ENCODE measurements around the gene TYRP1. TPM values are rescaled to one million over a fixed set of nuclear protein-coding genes. Genes with fewer than 3 reads are reported as not detected.

TYRP1 gene
- total and polyA plus RNA-seq, 12 donors: 0.11 to 0.12 TPM; not detected in 10

- no peak for TF ChIP-seq POLR2A (IDR thresholded peaks at IDR 0.05)
- DNase-seq: no peak
- Histone ChIP-seq H3K4me3 (no peak overlapping the region), H3K27ac (no peak overlapping the region), H3K36me3 (replicated peaks in 1 of 2) (no peaks in the 10 kb centered on the region), H3K9me3 (replicated peaks in 1 of 3) (no peaks in the 10 kb centered on the region), H3K27me3 (no peaks in the 10 kb centered on the region), H3K4me1 (replicated peaks in 1 of 2) (no peaks in the 10 kb centered on the region)
- intact Hi-C loops (cut with DNase I): no loop called here
- WGBS, 4 donors: 17 to 39% (median 22%) methylated on average over 2 of the region's 2 CpGs
These were observed 40.2 kb upstream of the TYRP1 start for GRCh38 chr9:12652973-12653372.

GRCh38 chr9:12656803-12657202 lies 36.4 kb upstream of the TYRP1 start:
- Histone ChIP-seq H3K27me3 (no peaks in the 10 kb centered on the region), H3K4me3 (no peak overlapping the region)
- TF ChIP-seq POLR2A (IDR thresholded peaks at IDR 0.05) (no peak), CTCF (IDR thresholded peaks at IDR 0.05) (no peak)

GRCh38 chr9:12657233-12657632 lies 36.0 kb upstream of the TYRP1 start:
- DNase-seq: no peak
- H3K4me3 ChIP-seq: no peak overlapping the region
- 70 to 81% (median 77%) methylated on average over 2 of the region's 2 CpGs for WGBS, 4 donors
- no peaks in the 10 kb centered on the region for H3K27me3 ChIP-seq
- no peaks in the 10 kb centered on the region for H3K4me1 ChIP-seq (replicated peaks in 1 of 2)
- no peak for TF ChIP-seq POLR2A (IDR thresholded peaks at IDR 0.05)
- no peak for TF ChIP-seq CTCF (IDR thresholded peaks at IDR 0.05)
- no peaks in the 10 kb centered on the region for H3K9me3 ChIP-seq (replicated peaks in 1 of 3)
- H3K27ac ChIP-seq: no peak overlapping the region
- intact Hi-C loops (cut with DNase I): no loop called here
- H3K36me3 ChIP-seq (replicated peaks in 1 of 2): no peaks in the 10 kb centered on the region

More at GRCh38 chr9:12656803-12657202, 36.4 kb upstream of the TYRP1 start:
- intact Hi-C loops (cut with DNase I): no loop called here
- no peak overlapping the region for H3K27ac ChIP-seq
- no peaks in the 10 kb centered on the region for H3K9me3 ChIP-seq (replicated peaks in 1 of 3)
- H3K4me1 ChIP-seq (replicated peaks in 1 of 2): no peaks in the 10 kb centered on the region
- DNase-seq: no peak
- no peaks in the 10 kb centered on the region for H3K36me3 ChIP-seq (replicated peaks in 1 of 2)
- 87 to 95% (median 90%) methylated on average over 2 of the region's 2 CpGs for WGBS, 4 donors

- Histone ChIP-seq H3K4me1 (replicated peaks in 1 of 2) (no peaks in the 10 kb centered on the region), H3K27ac (no peak overlapping the region), H3K9me3 (replicated peaks in 1 of 3) (no peaks in the 10 kb centered on the region), H3K36me3 (replicated peaks in 1 of 2) (no peaks in the 10 kb centered on the region), H3K27me3 (no peaks in the 10 kb centered on the region), H3K4me3 (no peak overlapping the region)
- TF ChIP-seq CTCF (IDR thresholded peaks at IDR 0.05): no peak
- TF ChIP-seq POLR2A (IDR thresholded peaks at IDR 0.05): no peak
- no peak for DNase-seq
- WGBS, 4 donors: 73 to 85% (median 82%) methylated on average over 2 to 4 of the region's 4 CpGs
- intact Hi-C loops (cut with DNase I): no loop called here
These were observed 35.2 kb upstream of the TYRP1 start for GRCh38 chr9:12657998-12658397.

DNA sequence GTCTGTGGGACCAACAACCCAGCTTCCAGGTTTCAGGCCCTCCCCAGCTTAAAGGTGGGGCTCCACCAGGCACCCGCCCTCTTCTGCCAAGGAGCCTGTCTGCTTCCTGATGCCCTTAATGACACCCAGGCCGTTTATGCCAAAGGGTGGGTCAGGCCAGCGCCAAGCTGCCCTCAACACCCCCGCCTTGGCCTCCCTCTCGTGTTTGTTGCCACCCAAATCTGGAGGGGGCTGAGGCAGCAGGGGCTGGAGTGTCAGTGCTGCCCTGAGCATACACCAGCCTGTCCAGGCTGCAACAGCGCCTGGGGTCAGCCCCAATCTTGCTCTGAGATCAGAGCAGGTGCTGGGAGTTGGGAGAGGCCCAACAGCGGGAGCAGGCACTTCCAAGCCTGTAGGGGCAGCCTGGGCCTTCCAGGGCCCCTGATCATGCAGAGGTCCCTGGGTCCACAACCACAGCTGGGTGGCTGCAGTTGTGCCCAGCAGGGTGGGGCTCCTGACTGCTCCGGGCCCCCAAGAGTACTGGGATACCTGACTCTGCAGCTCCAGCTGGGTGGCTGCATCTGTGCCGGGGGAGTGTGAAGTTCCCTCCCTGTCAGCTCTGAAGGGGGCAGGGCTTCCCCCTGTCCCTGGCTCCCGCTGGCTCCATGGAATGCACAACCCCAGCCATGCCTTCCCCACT lies 34.5 kb upstream of the TYRP1 start:
- no peak overlapping the region for H3K27ac ChIP-seq
- H3K4me1 ChIP-seq (replicated peaks in 1 of 2): no peaks in the 10 kb centered on the region
- no peaks in the 10 kb centered on the region for H3K9me3 ChIP-seq (replicated peaks in 1 of 3)
- H3K4me3 ChIP-seq: no peak overlapping the region
- TF ChIP-seq POLR2A (IDR thresholded peaks at IDR 0.05) (no peak), CTCF (IDR thresholded peaks at IDR 0.05) (no peak)
- H3K27me3 ChIP-seq: no peaks in the 10 kb centered on the region
- DNase-seq: no peak
- 78 to 89% (median 83%) methylated on average over 1 to 10 of the region's 10 CpGs for WGBS, 4 donors
- H3K36me3 ChIP-seq (replicated peaks in 1 of 2): no peaks in the 10 kb centered on the region
- intact Hi-C loops (cut with DNase I): no loop called here
